Natural killer cell (primary cell): ENCODE results near the gene SPRR2D. TPM values are rescaled to one million over a fixed set of nuclear protein-coding genes. Genes with fewer than 3 reads are reported as not detected.

Source experiments
- ATAC-seq, 3 donors: fragments of 150-1000 bp in 2 of 3; fragments of 200-7000 bp in 1 of 3; cut with Tn5 transposase; 1 replicate in 1 of 3; 2 replicates in 2 of 3; pipeline ENCODE4 v1.10.0; 2021; ENCODE audit warnings: mild to moderate bottlenecking in 2 of 3, moderate library complexity in 2 of 3
- DNase-seq, 2 donors: peaks; one replicate each; pipeline versions ENCODE4 v3.0.0 to v3.0.0-alpha.2; 2013 to 2021; ENCODE audit warnings: mixed read lengths in 1 of 2
- H3K27ac ChIP-seq: one replicate; pipeline ENCODE4 v1.5.1; 2013; ENCODE audit warnings: mild to moderate bottlenecking, low read length
- H3K27me3 ChIP-seq: one replicate; pipeline ENCODE4 v1.6.1; 2013; ENCODE audit warnings: low read length; ENCODE audit not compliant: control insufficient read depth, insufficient read depth
- H3K36me3 ChIP-seq: one replicate; pipeline ENCODE4 v1.6.1; 2013; ENCODE audit warnings: low read length; ENCODE audit not compliant: control insufficient read depth, insufficient read depth
- H3K4me1 ChIP-seq: one replicate; pipeline ENCODE4 v1.6.1; 2013; ENCODE audit warnings: low read length; ENCODE audit not compliant: control insufficient read depth, insufficient read depth
- H3K4me3 ChIP-seq: one replicate; pipeline ENCODE4 v1.5.1; 2013; ENCODE audit warnings: low read length
- H3K9me3 ChIP-seq: one replicate; pipeline ENCODE4 v1.6.1; 2013; ENCODE audit warnings: low read length; ENCODE audit not compliant: control insufficient read depth, insufficient read depth
- H3K27ac Mint-ChIP-seq, 2 donors: one replicate each; pipeline ENCODE4 v1.8.0; 2022; ENCODE audit warnings: mild to moderate bottlenecking in 2 of 2, mixed read lengths in 2 of 2, moderate library complexity in 1 of 2
- H3K27me3 Mint-ChIP-seq, 2 donors: one replicate each; pipeline ENCODE4 v1.8.0; 2022; ENCODE audit warnings: low read depth in 2 of 2, mixed read lengths in 2 of 2
- H3K36me3 Mint-ChIP-seq: one replicate; pipeline ENCODE4 v1.8.0; 2022; ENCODE audit warnings: mixed read lengths
- H3K4me1 Mint-ChIP-seq, 2 donors: one replicate each; pipeline ENCODE4 v1.8.0; 2022; ENCODE audit warnings: mixed read lengths in 2 of 2
- H3K4me3 Mint-ChIP-seq: one replicate; pipeline ENCODE4 v1.8.0; 2022; ENCODE audit warnings: mild to moderate bottlenecking, moderate library complexity, mixed read lengths
- H3K9me3 Mint-ChIP-seq, 2 donors: one replicate each; pipeline ENCODE4 v1.8.0; 2022; ENCODE audit warnings: mixed read lengths in 2 of 2
- WGBS: methylation state at CpG from one replicate; pipeline ENCODE4 v1.1.7; 2013; ENCODE audit warnings: missing lambda C conversion rate; ENCODE audit not compliant: insufficient coverage; 5-methylcytosine and 5-hydroxymethylcytosine counted together
- intact Hi-C: fragments of 100-400 bp; cut with micrococcal nuclease; formaldehyde crosslinking; loops from one replicate; pipeline ENCODE4 v1.14.2; 2022
- total RNA-seq, 4 donors: library from RNA; stranded (reverse); fragments of 120-200 nt in 1 of 4; gene quantifications; one replicate each; pipeline versions ENCODE4 v1.2.3 to v1.2.4, GENCODE V29; 2013 to 2022
- TF ChIP-seq, protein P1 (sequence below): fragments of 200-600 bp; IDR thresholded peaks from one replicate; pipeline ENCODE4 v1.8.0; 2022; ENCODE audit warnings: antibody characterized with exemption

The SPRR2D gene
- total RNA-seq, 3 donors from 2014 or later (not counting 1 experiment from before 2014, with no cell fraction given), result not detected

DNA sequence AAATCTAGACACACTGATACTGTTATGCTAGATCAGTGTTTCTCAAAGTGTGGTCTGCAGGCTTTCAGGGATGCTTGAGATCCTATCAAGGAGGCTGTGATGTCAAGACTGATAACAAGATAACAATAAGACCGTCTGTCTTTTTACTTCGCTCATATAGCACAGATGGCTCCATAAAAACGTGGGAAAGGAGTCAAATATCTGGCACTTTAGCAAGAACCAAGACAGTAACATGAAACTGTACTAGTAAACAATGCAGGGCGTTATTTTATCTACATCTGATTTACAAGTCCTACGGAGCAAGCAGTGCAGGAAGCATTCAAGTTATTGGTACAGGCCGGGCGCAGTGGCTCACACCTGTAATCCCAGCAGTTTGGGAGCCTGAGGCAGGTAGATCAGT is 43.0 kb downstream of the SPRR2D start:
- intact Hi-C loops, result no loop called here
- no peaks in the 10 kb centered on the region for H3K4me1 ChIP-seq
- Mint-ChIP-seq H3K27me3 (peaks cover 17 to 40% of the 10 kb centered on the region in 2 donors), H3K4me3 (no peak overlapping the region), H3K27ac (no peak overlapping the region), H3K9me3 (peaks cover 0 to 2% of the 10 kb centered on the region in 2 donors), H3K4me1 (no peaks in the 10 kb centered on the region), H3K36me3 (no peaks in the 10 kb centered on the region)
- no peaks in the 10 kb centered on the region for H3K27me3 ChIP-seq
- WGBS, result 50% methylated on average over 7 of the region's 7 CpGs
- H3K27ac ChIP-seq, result no peak overlapping the region
- TF ChIP-seq, protein P1, sequence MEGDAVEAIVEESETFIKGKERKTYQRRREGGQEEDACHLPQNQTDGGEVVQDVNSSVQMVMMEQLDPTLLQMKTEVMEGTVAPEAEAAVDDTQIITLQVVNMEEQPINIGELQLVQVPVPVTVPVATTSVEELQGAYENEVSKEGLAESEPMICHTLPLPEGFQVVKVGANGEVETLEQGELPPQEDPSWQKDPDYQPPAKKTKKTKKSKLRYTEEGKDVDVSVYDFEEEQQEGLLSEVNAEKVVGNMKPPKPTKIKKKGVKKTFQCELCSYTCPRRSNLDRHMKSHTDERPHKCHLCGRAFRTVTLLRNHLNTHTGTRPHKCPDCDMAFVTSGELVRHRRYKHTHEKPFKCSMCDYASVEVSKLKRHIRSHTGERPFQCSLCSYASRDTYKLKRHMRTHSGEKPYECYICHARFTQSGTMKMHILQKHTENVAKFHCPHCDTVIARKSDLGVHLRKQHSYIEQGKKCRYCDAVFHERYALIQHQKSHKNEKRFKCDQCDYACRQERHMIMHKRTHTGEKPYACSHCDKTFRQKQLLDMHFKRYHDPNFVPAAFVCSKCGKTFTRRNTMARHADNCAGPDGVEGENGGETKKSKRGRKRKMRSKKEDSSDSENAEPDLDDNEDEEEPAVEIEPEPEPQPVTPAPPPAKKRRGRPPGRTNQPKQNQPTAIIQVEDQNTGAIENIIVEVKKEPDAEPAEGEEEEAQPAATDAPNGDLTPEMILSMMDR, result no peak
- no peak overlapping the region for H3K4me3 ChIP-seq
- H3K9me3 ChIP-seq, result no peaks in the 10 kb centered on the region
- no peak for DNase-seq
- H3K36me3 ChIP-seq, result no peaks in the 10 kb centered on the region
- no peak for ATAC-seq

DNA sequence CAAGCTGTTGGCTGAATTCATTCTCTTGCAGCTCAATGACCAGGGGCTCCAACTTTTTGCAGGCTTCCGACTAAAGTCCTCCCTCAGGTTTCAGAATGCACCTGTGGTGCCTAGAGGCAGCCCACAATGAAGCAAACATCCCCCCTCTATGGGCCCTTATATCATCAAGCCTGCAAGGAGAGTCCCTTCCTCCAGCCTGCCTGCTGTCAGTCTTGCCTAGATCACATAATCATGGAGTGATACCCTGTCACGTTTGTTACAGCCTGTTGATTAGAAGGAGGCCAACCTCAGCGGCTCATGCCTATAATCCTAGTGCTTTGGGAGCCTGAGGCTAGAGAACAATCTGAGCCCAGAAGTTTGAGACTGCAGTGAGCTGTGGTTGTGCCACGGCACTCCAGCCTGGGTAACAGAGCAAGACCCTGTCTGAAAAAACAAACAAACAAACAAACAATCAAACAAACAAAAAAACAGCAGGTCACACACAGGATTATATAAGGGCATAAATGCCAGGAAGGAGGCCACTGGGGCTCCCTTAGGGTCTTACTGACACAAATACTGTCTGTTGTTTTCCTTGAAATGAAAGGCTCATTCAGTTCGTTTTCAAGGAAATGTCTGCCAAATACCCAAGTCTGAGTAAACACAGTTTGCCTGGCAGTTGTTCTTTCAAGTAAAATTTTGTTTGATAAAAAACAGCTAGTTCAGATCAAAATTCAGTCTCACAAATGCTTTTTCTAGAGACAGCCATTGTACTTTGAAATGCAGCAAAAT is 44.1 kb downstream of the SPRR2D start:
- Mint-ChIP-seq H3K4me3 (no peak overlapping the region), H3K27me3 (peaks cover 14 to 31% of the 10 kb centered on the region in 2 donors), H3K27ac (no peak overlapping the region), H3K36me3 (no peaks in the 10 kb centered on the region), H3K9me3 (peaks cover 0 to 2% of the 10 kb centered on the region in 2 donors), H3K4me1 (no peaks in the 10 kb centered on the region)
- Histone ChIP-seq H3K36me3 (no peaks in the 10 kb centered on the region), H3K9me3 (no peaks in the 10 kb centered on the region), H3K4me1 (no peaks in the 10 kb centered on the region), H3K4me3 (no peak overlapping the region), H3K27me3 (no peaks in the 10 kb centered on the region), H3K27ac (no peak overlapping the region)
- DNase-seq (no peak), ATAC-seq (no peak)
- intact Hi-C loops, result no loop called here
- TF ChIP-seq, protein P1, result no peak
- WGBS, result 42% methylated on average over 5 of the region's 5 CpGs

DNA sequence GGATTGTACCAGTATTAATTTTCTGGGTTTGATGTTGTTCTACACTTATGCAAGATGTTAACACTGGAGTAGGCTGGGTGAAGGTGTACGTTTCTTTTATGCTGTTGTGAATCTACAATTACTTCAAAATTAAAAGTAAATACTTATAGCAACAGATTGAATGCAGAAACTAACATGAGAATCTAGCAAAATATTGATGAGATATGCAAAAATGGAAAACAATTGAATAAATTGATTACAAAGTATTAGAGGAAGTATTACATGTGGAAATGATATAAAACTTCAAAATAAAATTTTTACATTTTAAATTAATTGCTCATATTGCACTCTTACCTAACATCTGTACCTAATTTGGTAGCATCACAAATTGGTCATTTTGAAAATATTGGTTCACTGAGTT is 45.1 kb downstream of the SPRR2D start:
- TF ChIP-seq, protein P1, result no peak
- H3K27ac ChIP-seq, result no peak overlapping the region
- DNase-seq, result no peak
- H3K4me3 ChIP-seq, result no peak overlapping the region
- Mint-ChIP-seq H3K4me3 (no peak overlapping the region), H3K4me1 (no peaks in the 10 kb centered on the region), H3K9me3 (peaks cover 0 to 2% of the 10 kb centered on the region in 2 donors), H3K27ac (no peak overlapping the region), H3K27me3 (peaks cover 17 to 29% of the 10 kb centered on the region in 2 donors), H3K36me3 (no peaks in the 10 kb centered on the region)
- no peaks in the 10 kb centered on the region for H3K9me3 ChIP-seq
- intact Hi-C loops, result no loop called here
- H3K4me1 ChIP-seq, result no peaks in the 10 kb centered on the region
- ATAC-seq, result no peak
- no peaks in the 10 kb centered on the region for H3K36me3 ChIP-seq
- H3K27me3 ChIP-seq, result no peaks in the 10 kb centered on the region
- no CpG with 5 or more reads among the region's 1 CpG for WGBS

- no peaks in the 10 kb centered on the region for H3K36me3 ChIP-seq
- intact Hi-C loops, result no loop called here
- H3K27me3 ChIP-seq, result no peaks in the 10 kb centered on the region
Observed at GRCh38 chr1:152993186-152993585, 47.7 kb downstream of the SPRR2D start.

More at GRCh38 chr1:152993186-152993585, 47.7 kb downstream of the SPRR2D start:
- no peaks in the 10 kb centered on the region for H3K36me3 Mint-ChIP-seq
- peaks cover 0 to 2% of the 10 kb centered on the region in 2 donors for H3K9me3 Mint-ChIP-seq
- no peak overlapping the region for H3K27ac ChIP-seq
- no peak overlapping the region for H3K27ac Mint-ChIP-seq
- H3K4me3 Mint-ChIP-seq, result no peak overlapping the region
- no peaks in the 10 kb centered on the region for H3K4me1 ChIP-seq
- DNase-seq (no peak), ATAC-seq (no peak)
- no peak overlapping the region for H3K4me3 ChIP-seq
- H3K4me1 Mint-ChIP-seq, result no peaks in the 10 kb centered on the region
- TF ChIP-seq, protein P1, result no peak
- 79% methylated on average over 5 of the region's 6 CpGs for WGBS
- H3K27me3 Mint-ChIP-seq, result peaks cover 12 to 34% of the 10 kb centered on the region in 2 donors
- no peaks in the 10 kb centered on the region for H3K9me3 ChIP-seq
